HepG2 (cell line): Measurements from ENCODE around the gene SLC30A4. TPM values are rescaled to one million over a fixed set of nuclear protein-coding genes. Genes with fewer than 3 reads are reported as not detected.

ENCODE experiments used
- EED ChIP-seq: sonication (generic); formaldehyde crosslinking; IDR thresholded peaks from 2 replicates; pipeline ENCODE4 v1.5.0; 2020; ENCODE audit warnings: mild to moderate bottlenecking, missing genetic modification reagents
- FOXJ3 ChIP-seq: sonication (generic); formaldehyde crosslinking; IDR thresholded peaks from 2 replicates; pipeline ENCODE4 v1.4.0; 2020; ENCODE audit warnings: missing genetic modification reagents, mild to moderate bottlenecking, borderline replicate concordance
- HDAC1 ChIP-seq: sonication (generic); formaldehyde crosslinking; IDR thresholded peaks from 2 replicates; pipeline ENCODE4 v1.5.1; 2020; ENCODE audit warnings: mild to moderate bottlenecking, missing genetic modification reagents
- HMG20A ChIP-seq: IDR thresholded peaks from 2 replicates; pipeline ENCODE4 v1.6.1; 2016; ENCODE audit warnings: borderline replicate concordance
- HOXA3 ChIP-seq: sonication (generic); formaldehyde crosslinking; IDR thresholded peaks from 2 replicates; pipeline ENCODE4 v1.5.0; 2020; ENCODE audit warnings: missing genetic modification reagents
- ISL2 ChIP-seq: sonication (generic); formaldehyde crosslinking; IDR thresholded peaks from 2 replicates; pipeline ENCODE4 v1.5.0; 2020; ENCODE audit warnings: missing genetic modification reagents
- REL ChIP-seq: sonication (generic); formaldehyde crosslinking; conservative IDR thresholded peaks from 2 replicates; pipeline ENCODE4 v1.8.0; 2022; ENCODE audit warnings: mild to moderate bottlenecking, missing genetic modification reagents, moderate library complexity
- TCF12 ChIP-seq, 2 experiments: fragments of 450-650 bp in 1 of 2; sonication (generic) in 1 of 2; formaldehyde crosslinking in 1 of 2; IDR thresholded peaks; 2 replicates each; pipeline versions ENCODE4 v1.6.1 to v1.8.0; 2017 to 2022; ENCODE audit warnings: antibody characterized with exemption in 1 of 2, mild to moderate bottlenecking in 1 of 2, missing genetic modification reagents in 1 of 2, moderate library complexity in 1 of 2
- TGIF2 ChIP-seq: IDR thresholded peaks from 2 replicates; pipeline ENCODE4 v1.6.1; 2016; ENCODE audit warnings: control low read depth, missing compliant biosample characterization
- ZMYM3 ChIP-seq: sonication (generic); formaldehyde crosslinking; IDR thresholded peaks from 2 replicates; pipeline ENCODE4 v1.5.1; 2020; ENCODE audit warnings: mild to moderate bottlenecking, missing genetic modification reagents
- ZNF703 ChIP-seq: sonication (generic); formaldehyde crosslinking; IDR thresholded peaks from 2 replicates; pipeline ENCODE4 v1.5.1; 2020; ENCODE audit warnings: missing genetic modification reagents, mild to moderate bottlenecking, moderate library complexity, borderline replicate concordance
- ZSCAN29 ChIP-seq: sonication (generic); formaldehyde crosslinking; conservative IDR thresholded peaks from 2 replicates; pipeline ENCODE4 v1.4.0; 2020; ENCODE audit warnings: mild to moderate bottlenecking, missing genetic modification reagents
- polyA plus RNA-seq, 8 experiments: library from polyadenylated mRNA; depleted of rRNA in 3 of 8; stranded (reverse) in 7 of 8; unstranded in 1 of 8; fragments of >200 nt; fragmentation: Illumina TruSeq in 4 of 8; extraction: Trizol in 4 of 8; gene quantifications; 2 replicates each; pipeline versions ENCODE4 v1.2.1 to v1.2.3, GENCODE V29; 2011 to 2016; ENCODE audit warnings: low read depth in 4 of 8, missing spikeins in 1 of 8, mixed read lengths in 1 of 8; ENCODE audit not compliant: insufficient read depth in 1 of 8
- total RNA-seq, 5 experiments: library from RNA; depleted of rRNA; stranded (reverse); fragments of >200 nt; fragmentation: Illumina TruSeq; extraction: Trizol; gene quantifications; 2 replicates each; pipeline ENCODE4 v1.2.3, GENCODE V29; 2016; ENCODE audit warnings: low read depth in 1 of 5
- TF ChIP-seq, protein P1 (sequence below): sonication (generic); formaldehyde crosslinking; IDR thresholded peaks from 2 replicates; pipeline ENCODE4 v1.5.1; 2020; ENCODE audit warnings: mild to moderate bottlenecking, missing genetic modification reagents, borderline replicate concordance
- TF ChIP-seq, protein P2 (sequence below): sonication (generic); formaldehyde crosslinking; IDR thresholded peaks from 2 replicates; pipeline ENCODE4 v1.8.1; 2023; ENCODE audit warnings: mild to moderate bottlenecking, missing genetic modification reagents
- TF ChIP-seq, protein P3 (sequence below): sonication (generic); formaldehyde crosslinking; IDR thresholded peaks from 2 replicates; pipeline ENCODE4 v1.8.1; 2022; ENCODE audit warnings: mild to moderate bottlenecking, missing genetic modification reagents
- TF ChIP-seq, protein P4 (sequence below): IDR thresholded peaks from 2 replicates; pipeline ENCODE4 v1.6.1; 2016; ENCODE audit warnings: missing compliant biosample characterization, missing genetic modification reagents, borderline replicate concordance
- TF ChIP-seq, protein P5 (sequence below): sonication (generic); IDR thresholded peaks from 2 replicates; pipeline ENCODE4 v1.6.1; 2016; ENCODE audit warnings: low read depth, borderline replicate concordance

SLC30A4 gene
- total and polyA plus RNA-seq, 2 of the 13 experiments (the other 11 are each of a cell fraction or from before 2014, with no cell fraction given): 0.01 to 0.04 TPM

DNA sequence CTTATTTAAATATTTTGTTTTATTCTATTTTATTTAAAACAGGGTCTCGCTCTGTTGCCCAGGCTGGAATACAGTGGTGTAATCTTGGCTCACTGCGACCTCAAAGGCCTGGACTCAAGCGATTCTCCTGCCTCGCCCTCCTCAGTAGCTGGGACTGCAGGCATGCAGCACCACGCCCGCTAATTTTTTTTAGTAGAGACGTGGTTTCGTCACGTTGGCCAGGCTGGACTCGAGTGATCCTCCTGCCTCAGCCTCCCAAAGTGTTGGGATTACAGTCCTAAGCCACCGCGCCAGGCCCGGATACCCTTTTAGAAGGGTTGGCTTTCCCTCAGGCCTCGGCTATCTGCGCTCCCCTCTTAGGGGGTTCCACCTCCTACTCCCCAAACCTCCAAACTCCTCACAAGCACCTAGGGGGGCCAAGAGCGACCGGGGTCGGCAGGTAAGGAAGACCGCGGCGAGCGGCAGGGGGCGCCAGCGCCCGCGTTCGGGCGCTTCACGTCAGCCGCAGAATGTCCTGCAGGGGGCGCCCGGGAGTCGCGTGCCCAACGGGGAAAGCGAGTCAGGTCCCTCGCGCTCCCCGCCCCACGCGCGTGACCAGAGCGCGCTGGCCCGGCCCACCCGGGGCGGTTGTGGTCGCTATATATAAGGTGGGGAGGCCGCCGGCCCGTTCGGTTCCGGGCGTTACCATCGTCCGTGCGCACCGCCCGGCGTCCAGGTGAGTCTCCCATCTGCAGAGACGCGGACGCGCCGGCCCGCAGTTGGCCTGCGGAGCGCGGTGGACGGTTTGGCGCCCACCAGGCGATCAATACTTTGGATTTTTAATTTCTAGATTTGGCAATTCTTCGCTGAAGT, 92.4 kb downstream of the SLC30A4 start (continued):
- TF ChIP-seq, protein P1, sequence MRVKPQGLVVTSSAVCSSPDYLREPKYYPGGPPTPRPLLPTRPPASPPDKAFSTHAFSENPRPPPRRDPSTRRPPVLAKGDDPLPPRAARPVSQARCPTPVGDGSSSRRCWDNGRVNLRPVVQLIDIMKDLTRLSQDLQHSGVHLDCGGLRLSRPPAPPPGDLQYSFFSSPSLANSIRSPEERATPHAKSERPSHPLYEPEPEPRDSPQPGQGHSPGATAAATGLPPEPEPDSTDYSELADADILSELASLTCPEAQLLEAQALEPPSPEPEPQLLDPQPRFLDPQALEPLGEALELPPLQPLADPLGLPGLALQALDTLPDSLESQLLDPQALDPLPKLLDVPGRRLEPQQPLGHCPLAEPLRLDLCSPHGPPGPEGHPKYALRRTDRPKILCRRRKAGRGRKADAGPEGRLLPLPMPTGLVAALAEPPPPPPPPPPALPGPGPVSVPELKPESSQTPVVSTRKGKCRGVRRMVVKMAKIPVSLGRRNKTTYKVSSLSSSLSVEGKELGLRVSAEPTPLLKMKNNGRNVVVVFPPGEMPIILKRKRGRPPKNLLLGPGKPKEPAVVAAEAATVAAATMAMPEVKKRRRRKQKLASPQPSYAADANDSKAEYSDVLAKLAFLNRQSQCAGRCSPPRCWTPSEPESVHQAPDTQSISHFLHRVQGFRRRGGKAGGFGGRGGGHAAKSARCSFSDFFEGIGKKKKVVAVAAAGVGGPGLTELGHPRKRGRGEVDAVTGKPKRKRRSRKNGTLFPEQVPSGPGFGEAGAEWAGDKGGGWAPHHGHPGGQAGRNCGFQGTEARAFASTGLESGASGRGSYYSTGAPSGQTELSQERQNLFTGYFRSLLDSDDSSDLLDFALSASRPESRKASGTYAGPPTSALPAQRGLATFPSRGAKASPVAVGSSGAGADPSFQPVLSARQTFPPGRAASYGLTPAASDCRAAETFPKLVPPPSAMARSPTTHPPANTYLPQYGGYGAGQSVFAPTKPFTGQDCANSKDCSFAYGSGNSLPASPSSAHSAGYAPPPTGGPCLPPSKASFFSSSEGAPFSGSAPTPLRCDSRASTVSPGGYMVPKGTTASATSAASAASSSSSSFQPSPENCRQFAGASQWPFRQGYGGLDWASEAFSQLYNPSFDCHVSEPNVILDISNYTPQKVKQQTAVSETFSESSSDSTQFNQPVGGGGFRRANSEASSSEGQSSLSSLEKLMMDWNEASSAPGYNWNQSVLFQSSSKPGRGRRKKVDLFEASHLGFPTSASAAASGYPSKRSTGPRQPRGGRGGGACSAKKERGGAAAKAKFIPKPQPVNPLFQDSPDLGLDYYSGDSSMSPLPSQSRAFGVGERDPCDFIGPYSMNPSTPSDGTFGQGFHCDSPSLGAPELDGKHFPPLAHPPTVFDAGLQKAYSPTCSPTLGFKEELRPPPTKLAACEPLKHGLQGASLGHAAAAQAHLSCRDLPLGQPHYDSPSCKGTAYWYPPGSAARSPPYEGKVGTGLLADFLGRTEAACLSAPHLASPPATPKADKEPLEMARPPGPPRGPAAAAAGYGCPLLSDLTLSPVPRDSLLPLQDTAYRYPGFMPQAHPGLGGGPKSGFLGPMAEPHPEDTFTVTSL: no peak
- TF ChIP-seq EED (CRISPR knock-in tag) (0 out of 2 replicates have a peak, but pooled peaks have one; percentile 40), HDAC1 (CRISPR knock-in tag) (peak; percentile 66), TGIF2 (CRISPR knock-in tag) (no peak), REL (CRISPR knock-in tag) (no peak), HOXA3 (CRISPR knock-in tag) (peak; percentile 57), ISL2 (CRISPR knock-in tag) (no peak), ZMYM3 (CRISPR knock-in tag) (peak; percentile 73), TCF12 (IDR thresholded peaks at IDR 0.05) (no peak), TCF12 (CRISPR knock-in tag; IDR thresholded peaks at IDR 0.05) (no peak), ZNF703 (no peak), ZSCAN29 (CRISPR knock-in tag) (0 out of 2 replicates have a peak, but pooled peaks have one; percentile 61), HMG20A (CRISPR knock-in tag) (no peak), FOXJ3 (CRISPR knock-in tag) (no peak)
- TF ChIP-seq, protein P2, sequence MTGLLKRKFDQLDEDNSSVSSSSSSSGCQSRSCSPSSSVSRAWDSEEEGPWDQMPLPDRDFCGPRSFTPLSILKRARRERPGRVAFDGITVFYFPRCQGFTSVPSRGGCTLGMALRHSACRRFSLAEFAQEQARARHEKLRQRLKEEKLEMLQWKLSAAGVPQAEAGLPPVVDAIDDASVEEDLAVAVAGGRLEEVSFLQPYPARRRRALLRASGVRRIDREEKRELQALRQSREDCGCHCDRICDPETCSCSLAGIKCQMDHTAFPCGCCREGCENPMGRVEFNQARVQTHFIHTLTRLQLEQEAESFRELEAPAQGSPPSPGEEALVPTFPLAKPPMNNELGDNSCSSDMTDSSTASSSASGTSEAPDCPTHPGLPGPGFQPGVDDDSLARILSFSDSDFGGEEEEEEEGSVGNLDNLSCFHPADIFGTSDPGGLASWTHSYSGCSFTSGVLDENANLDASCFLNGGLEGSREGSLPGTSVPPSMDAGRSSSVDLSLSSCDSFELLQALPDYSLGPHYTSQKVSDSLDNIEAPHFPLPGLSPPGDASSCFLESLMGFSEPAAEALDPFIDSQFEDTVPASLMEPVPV (CRISPR knock-in tag): no peak
- TF ChIP-seq, protein P3, sequence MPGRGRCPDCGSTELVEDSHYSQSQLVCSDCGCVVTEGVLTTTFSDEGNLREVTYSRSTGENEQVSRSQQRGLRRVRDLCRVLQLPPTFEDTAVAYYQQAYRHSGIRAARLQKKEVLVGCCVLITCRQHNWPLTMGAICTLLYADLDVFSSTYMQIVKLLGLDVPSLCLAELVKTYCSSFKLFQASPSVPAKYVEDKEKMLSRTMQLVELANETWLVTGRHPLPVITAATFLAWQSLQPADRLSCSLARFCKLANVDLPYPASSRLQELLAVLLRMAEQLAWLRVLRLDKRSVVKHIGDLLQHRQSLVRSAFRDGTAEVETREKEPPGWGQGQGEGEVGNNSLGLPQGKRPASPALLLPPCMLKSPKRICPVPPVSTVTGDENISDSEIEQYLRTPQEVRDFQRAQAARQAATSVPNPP (CRISPR knock-in tag): no peak
- TF ChIP-seq, protein P4, sequence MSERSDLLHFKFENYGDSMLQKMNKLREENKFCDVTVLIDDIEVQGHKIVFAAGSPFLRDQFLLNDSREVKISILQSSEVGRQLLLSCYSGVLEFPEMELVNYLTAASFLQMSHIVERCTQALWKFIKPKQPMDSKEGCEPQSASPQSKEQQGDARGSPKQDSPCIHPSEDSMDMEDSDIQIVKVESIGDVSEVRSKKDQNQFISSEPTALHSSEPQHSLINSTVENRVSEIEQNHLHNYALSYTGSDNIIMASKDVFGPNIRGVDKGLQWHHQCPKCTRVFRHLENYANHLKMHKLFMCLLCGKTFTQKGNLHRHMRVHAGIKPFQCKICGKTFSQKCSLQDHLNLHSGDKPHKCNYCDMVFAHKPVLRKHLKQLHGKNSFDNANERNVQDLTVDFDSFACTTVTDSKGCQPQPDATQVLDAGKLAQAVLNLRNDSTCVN (CRISPR knock-in tag): no peak
- TF ChIP-seq, protein P5, sequence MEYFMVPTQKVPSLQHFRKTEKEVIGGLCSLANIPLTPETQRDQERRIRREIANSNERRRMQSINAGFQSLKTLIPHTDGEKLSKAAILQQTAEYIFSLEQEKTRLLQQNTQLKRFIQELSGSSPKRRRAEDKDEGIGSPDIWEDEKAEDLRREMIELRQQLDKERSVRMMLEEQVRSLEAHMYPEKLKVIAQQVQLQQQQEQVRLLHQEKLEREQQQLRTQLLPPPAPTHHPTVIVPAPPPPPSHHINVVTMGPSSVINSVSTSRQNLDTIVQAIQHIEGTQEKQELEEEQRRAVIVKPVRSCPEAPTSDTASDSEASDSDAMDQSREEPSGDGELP: no peak
